Liver (tissue), 3 donors: ENCODE results near the gene DEFB124.

Experiments
- ATF3 ChIP-seq: IDR thresholded peaks from 2 replicates; pipeline ENCODE4 v1.6.1; 2016; ENCODE audit warnings: antibody characterized with exemption
- CTCF ChIP-seq: fragments of 150-350 bp; IDR thresholded peaks from 2 replicates; pipeline ENCODE4 v1.5.1; 2017; ENCODE audit warnings: improper control_type of control experiment, low read depth, low read length; ENCODE audit not compliant: missing input control
- FOXA1 ChIP-seq: IDR thresholded peaks from 2 replicates; pipeline ENCODE4 v1.6.1; 2016; ENCODE audit warnings: antibody characterized with exemption
- GABPA ChIP-seq, 2 donors: IDR thresholded peaks in 1 of 2; conservative IDR thresholded peaks in 1 of 2; 2 replicates each; pipeline ENCODE4 v1.6.1; 2016; ENCODE audit warnings: antibody characterized with exemption in 2 of 2, mild to moderate bottlenecking in 1 of 2, moderate library complexity in 1 of 2
- HNF4G ChIP-seq: IDR thresholded peaks from 2 replicates; pipeline ENCODE4 v1.6.1; 2016; ENCODE audit warnings: antibody characterized with exemption
- MAX ChIP-seq: IDR thresholded peaks from 2 replicates; pipeline ENCODE4 v1.6.1; 2016; ENCODE audit warnings: antibody characterized with exemption
- RAD21 ChIP-seq, 2 donors: IDR thresholded peaks; 2 replicates each; pipeline ENCODE4 v1.6.1; 2016; ENCODE audit warnings: antibody characterized with exemption in 2 of 2, mild to moderate bottlenecking in 2 of 2
- REST ChIP-seq: IDR thresholded peaks from 2 replicates; pipeline ENCODE4 v1.6.1; 2016; ENCODE audit warnings: antibody characterized with exemption, mild to moderate bottlenecking
- RXRA ChIP-seq, 2 donors: IDR thresholded peaks; 2 replicates each; pipeline ENCODE4 v1.6.1; 2017 to 2018; ENCODE audit warnings: antibody characterized with exemption in 2 of 2, mild to moderate bottlenecking in 1 of 2
- SP1 ChIP-seq: IDR thresholded peaks from 2 replicates; pipeline ENCODE4 v1.6.1; 2018; ENCODE audit warnings: antibody characterized with exemption, mild to moderate bottlenecking
- TAF1 ChIP-seq: conservative IDR thresholded peaks from 2 replicates; pipeline ENCODE4 v1.6.1; 2016; ENCODE audit warnings: antibody characterized with exemption, mild to moderate bottlenecking
- YY1 ChIP-seq: IDR thresholded peaks from 2 replicates; pipeline ENCODE4 v1.6.1; 2016; ENCODE audit warnings: antibody characterized with exemption, mild to moderate bottlenecking
- ZBTB33 ChIP-seq: IDR thresholded peaks from 2 replicates; pipeline ENCODE4 v1.6.1; 2016; ENCODE audit warnings: antibody characterized with exemption
- donor health status: healthy.
- donor health status: healthy.

GRCh38 chr20:31474758-31475427, at the start of gene DEFB124, which contains the start of gene REM1:
- TF ChIP-seq RAD21 (IDR thresholded peaks at IDR 0.05) (no peak), SP1 (no peak), CTCF (no peak), RXRA (IDR thresholded peaks at IDR 0.05) (no peak), ATF3 (no peak), HNF4G (no peak), MAX (no peak), YY1 (no peak), ZBTB33 (no peak), REST (no peak), TAF1 (no peak), FOXA1 (no peak), GABPA (IDR thresholded peaks at IDR 0.05 in 1 of 2, conservative IDR thresholded peaks at IDR 0.05 in 1 of 2) (no peak)
